GM12891 (cell line): ENCODE data around the gene RAB9A.

ENCODE experiments used
- POLR2A ChIP-seq: IDR thresholded peaks from 2 replicates; pipeline ENCODE4 v1.6.1; 2011; ENCODE audit warnings: low read depth, low read length, control low read depth
- POLR2AphosphoS5 ChIP-seq: IDR thresholded peaks from 2 replicates; pipeline ENCODE4 v1.6.1; 2011; ENCODE audit warnings: low read depth, low read length, control low read depth
- TAF1 ChIP-seq: IDR thresholded peaks from 2 replicates; pipeline ENCODE4 v1.6.1; 2011; ENCODE audit warnings: low read depth, low read length, control low read depth

GRCh38 chrX:13681595-13681994, 7.3 kb upstream of the RAB9A start:
- TF ChIP-seq TAF1 (no peak), POLR2A (no peak), POLR2AphosphoS5 (no peak)
